ENCODE measurements around the gene NMS.
A peak's percentile ranks its signal among the peaks of the same experiment; 100 is the strongest.
"Not testable (repeated sequence)": the region's sequence is repeated elsewhere in the genome, so short reads cannot be mapped to it uniquely, and the experiment has no call there.

Gene NMS, protein sequence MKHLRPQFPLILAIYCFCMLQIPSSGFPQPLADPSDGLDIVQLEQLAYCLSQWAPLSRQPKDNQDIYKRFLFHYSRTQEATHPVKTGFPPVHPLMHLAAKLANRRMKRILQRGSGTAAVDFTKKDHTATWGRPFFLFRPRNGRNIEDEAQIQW

DNA sequence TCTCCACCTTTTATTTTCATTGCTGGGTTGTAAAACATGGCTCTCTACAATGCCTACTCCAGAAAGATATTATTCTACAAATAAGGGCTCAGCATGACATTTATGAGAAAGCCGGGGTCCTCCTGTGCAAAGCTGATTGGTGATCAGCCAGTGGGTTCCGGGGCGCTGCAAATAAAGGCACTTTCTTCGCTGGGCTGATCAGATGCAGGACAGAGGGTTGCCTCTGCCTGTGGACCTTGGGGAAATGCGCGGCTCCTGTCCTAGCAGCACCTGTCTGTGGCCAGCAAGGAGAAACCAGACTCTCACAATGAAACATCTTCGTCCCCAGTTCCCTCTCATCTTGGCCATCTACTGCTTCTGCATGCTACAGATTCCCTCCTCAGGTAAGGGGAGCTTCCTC, at the start of gene NMS:
NMS (plus strand) TSS at position 301 of the 400 bp plus-strand sequence; CDS start at position 308, 7 bp downstream.
- DNase-seq = no peak

DNA sequence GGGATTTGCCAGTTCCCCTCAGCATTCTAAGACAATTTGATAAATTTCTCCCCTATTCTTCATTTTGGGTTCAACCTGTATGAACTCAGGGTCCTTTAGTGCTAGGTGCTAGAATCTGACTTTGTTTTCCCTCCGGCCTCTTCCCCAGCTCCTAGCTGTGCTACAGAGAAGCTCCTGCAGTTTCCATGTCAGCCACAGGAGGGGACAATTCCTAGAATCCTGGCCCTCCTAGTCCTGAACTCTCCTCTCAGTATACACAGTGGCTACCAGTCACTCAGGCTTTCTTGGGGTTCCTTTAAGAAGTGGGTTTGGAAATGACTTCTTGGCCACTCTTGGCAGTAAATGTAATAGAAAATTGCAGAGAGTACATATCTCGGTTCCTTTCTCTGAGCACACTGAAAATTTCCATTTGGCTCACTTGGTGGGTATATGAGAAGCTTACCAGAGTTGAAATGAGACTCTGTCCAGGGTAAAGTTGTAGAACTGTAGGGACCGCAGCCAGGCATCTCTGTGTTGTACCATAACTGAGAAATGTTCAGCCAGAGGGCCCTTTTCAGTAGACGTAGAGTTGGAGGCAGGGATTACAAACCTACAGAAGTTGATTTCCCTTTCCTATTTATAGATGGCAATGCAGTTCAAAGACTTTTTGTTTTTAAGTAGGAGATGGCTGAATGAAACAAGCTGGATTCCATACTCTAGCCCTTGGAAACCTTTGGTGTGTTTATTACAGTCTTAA, 47.8 kb upstream of the NMS start:
- no peak for DNase-seq

DNA sequence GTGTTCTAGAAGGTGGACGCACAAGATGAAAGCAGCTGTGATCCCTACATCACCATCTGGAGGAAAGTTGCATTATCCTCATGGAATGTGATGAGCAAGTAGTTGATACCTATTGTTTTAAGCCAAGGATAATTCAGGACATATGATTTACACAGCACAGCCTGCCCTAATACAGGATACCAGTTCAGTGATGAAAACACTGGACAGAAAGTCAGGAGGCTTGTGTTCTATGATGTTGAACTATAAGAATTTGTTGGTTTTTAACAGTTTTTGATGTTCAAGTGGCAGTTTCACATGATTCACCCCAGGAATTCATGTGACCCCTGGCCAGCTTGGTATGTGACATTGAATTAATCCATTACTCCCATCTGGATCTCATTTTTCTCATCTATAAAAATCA, 46.7 kb upstream of the NMS start:
- DNase-seq = no peak

DNA sequence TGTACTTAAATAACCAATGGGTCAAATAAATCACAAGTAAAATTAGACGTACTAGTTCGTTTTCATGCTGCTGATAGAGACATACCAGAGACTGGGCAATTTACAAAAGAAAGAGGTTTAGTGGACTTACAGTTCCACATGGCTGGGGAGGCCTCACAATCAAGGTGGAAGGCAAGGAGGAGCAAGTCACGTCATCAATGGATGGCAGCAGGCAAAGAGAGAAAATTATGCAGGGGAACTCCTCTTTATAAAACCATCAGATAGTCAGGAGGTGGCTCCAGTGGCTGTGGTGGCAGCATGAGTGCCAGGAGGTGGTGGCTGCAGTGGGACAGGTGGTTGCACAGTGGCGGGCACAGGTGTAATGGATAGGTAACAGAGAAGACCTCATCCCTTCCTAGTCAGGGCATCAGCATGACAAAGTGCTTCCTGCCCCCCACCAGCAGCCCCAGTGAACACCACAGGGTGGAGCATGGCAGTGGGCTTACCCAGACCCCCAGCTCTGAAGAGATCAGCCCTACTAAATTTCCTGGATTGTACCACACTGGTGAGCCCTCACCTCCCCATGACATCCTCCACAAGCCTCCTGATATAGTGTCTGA, 45.9 kb upstream of the NMS start:
- DNase-seq = no peak

DNA sequence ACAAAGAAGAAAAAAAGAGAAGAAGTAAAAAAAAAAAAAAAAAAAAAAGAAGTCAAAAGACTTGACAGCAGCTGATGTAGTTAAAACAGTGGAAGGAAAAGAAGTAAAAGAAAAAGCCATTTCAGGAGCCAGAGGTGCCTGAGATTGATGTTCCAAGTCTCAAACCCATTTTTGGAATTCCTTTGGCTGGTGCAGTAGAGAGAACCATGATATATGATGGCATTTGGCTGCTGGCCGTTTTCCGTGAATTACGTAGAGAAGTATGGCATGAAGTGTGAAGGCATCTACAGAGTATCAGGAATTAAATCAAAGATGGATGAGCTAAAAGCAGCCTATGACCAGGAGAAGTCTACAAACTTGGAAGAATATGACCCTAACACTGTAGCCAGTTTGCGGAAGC, 45.2 kb upstream of the NMS start:
- DNase-seq = no peak

DNA sequence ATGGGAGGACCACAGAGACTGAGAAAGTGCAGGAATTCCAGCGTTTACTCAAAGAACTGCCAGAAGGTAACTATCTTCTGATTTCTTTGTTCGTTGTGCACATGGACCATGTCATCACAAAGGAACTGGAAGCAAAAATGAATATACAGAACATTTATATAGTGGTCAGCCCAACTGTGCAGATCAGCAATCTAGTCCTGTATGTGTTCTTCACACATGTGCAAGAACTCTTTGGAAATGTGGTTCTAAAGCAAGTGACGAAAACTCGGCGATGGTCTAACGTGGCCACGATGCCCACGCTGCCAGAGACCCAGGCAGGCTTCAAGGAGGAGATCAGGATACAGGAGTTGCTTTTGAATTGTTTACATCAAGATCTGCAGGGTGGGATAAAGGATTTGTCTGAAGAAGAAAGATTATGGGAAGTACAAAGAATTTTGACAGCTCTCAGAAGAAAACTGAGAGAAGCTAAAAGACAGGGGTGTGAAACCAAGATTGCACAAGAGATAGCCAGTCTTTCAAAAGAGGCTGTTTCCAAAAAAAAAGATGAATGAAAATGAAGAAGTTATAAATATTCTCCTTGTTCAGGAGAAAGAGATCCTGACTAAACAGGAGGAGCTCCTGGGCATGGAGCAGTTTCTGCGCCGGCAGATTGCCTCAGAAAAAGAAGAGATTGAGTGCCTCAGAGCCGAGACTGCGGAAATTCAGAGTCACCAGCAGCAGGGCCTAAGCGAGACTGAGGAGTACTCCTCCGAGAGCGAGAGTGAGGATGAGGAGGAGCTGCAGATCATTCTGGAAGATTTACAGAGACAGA, 44.5 kb upstream of the NMS start:
- no peak for DNase-seq

DNA sequence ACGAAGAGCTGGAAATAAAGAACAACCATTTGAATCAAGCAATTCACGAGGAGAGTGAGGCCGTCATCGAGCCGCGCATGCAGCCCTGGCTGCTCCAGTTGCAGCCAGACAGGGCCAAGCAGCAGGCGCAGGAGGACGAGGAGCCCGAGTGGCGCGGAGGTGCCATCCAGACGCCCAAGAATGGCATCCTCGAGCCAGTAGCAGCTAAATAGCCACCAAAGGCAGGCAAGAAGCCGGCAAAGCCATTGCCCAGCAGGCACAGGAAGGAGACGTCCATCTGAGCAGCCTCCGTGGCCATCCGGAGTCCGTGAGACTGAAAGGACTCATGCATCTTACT, 43.9 kb upstream of the NMS start:
- DNase-seq = no peak

DNA sequence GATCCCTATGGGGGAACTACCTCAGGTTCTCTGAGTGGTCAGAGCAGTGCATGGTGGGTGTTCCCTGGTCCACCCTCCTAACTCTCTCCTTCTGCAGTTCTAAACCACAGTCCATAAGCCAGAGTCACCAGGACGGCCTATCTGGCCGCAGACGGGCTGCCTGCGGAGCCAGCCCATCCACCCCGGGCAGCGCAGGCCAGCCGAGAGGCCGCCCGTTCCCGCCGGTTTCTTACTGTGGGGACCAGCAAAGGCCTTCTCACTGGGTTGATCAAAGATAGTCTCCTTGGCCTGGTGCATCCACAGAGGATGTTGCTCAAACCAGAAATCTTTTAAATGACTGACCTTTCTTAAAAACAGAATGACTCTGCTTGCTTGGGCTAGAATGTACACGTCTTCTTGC, 43.2 kb upstream of the NMS start:
- no peak for DNase-seq

DNA sequence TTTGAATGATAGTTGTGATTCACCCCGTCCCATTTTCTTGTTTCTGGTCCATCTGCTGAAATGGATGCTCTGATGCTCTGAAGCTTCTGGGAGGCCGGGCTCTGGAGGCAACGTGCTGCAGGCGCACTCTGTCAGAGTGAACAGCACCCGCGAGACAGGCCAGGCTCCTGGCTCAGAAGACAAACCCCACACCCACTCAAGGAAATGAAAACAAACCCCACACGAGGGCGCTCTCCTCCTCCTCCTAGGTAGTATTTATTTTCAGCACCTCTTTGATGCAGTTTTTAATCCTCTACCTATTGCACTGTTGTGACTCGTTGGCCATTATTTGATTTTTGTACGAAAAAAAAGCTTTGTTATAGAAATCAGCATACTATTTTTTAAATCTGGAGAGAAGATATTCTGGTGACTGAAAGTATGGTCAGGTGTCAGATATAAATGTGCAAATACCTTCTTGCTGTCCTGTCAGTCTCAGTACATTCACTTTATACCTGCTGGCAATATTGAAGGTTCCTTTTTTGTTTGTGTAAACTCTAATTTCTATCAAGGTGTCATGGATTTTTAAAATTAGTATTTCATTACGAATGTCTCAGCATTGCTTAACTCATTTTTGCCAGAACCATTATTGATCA, 42.5 kb upstream of the NMS start:
- peak; percentile 46 for DNase-seq

DNA sequence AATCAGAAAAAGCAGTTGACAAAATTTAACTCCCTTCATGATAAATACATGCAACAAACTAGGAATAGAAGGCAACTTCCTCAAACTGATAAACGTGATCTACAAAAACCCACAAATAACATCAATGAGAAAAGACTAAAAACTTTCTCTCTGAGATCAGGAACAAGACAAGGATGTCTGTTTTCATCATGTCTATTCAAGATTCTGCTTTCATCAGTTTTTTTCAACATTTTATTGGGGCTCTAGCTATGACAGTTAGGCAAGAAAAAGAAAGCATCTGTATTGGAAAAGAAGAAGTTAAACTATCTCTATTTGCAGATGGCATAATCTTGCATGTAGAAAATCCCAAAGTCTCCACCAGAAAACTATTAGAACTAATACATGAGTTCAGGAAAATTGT, 40.6 kb upstream of the NMS start:
- no peak for DNase-seq

DNA sequence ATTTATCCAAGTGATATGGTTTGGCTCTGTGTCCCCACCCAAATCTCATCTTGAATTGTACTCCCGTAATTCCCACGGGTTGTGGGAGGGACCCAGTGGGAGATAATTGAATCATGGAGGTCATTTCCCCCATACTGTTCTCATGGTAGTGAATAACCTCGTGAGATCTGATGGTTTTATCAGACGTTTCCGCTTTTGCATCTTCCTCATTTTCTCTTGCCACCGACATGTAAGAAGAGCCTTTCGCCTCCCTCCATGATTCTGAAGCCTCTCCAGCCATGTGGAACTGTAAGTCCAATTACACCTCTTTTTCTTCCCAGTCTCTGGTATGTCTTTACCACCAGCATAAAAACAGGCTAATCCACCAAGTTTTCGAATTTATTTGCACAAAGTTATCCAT, 32.5 kb upstream of the NMS start:
- no peak for DNase-seq

DNA sequence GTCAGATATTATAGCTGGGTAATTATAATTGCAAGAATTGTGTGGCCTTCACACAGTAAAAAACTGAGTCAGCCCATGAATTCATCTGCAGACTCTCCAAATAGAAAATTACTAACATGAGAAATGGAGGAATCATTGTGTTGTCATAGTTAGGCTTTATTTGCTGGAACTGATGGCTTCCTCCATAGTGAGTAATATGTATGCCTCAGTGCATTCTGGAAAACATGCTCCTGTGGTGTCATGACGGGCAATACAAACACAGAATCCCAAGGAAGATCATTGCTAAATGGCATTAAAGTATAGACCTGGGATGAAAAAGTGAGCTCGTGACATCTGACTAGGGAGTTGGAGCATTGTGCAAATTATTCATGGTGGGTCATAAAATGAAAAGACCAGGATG, 23.6 kb upstream of the NMS start:
- DNase-seq = no peak

DNA sequence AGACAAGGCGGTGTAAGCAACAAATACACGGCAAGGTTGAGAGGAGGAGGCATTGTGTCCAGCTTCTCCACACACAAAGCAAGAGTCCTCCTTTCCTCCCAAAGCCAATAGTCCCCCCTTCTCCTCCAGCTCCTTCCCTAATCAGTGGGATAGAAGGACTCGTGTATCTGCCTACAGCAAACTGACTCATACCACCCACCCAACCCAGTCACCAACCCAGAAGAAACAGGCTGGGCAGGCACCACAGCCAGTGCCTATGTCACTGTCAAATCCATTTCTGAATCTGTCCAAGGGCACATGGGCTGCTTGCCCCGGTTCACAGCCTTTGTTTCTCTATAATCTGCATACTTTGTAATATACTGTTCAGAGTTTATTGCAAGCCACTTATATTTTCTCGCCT, 19.2 kb upstream of the NMS start:
- no peak for DNase-seq

DNA sequence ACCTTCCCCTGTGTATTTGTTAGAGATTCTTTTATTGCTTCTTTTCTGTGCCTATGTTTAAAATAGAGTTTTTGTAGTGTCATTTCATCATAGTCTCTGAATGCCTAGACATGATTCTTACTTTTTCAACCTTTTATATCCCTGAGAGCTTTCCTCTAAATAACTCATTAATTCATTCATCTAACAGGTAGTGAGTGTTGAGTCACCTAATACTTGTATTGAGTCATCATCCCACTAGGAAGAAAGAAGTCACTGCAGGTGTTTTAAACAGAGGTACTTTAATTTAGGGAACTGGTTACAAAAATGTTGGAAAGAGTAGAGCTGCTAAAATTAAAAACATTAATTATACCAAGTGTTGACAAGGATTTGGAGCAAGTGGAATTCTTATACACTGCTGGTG, 18.5 kb upstream of the NMS start:
- DNase-seq = no peak

DNA sequence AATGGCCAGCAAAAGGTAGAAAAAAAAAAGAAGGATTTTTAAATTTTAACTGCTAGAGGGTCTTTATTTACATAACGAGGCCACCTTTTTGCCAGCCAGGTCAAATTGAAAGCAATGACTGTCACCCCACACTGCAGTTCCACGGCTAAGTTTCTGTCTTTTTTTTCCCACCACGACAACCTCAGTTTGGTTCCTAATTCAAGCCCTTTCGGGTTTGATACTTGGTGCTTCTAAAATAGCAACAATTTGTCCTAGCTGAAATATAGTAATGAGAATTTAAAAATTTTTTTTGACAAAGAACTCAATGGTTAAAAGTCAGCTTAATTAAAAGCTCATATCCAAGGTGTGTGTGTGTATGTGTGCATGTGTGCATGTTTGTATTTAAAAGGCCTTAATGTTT, 16.4 kb upstream of the NMS start:
- no peak for DNase-seq

DNA sequence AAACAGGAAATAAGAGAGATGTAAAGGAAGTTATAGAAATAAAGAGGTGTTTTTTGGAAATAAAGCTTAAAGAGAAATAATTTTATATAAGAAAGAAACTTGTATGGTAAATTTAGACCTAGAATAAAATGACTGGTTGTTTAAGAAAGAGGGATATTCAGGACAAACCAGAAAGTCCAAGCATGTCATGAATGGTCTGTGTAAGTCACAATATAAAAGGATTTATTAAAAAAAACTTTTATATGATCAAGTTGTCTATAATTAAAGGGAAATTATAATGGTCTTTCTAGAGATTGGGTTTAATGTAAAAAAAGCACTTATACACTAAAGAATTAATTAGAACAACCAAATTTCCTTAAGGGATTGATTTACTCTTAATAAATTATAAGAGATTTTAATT, 13.9 kb upstream of the NMS start:
- DNase-seq = not testable (repeated sequence)

DNA sequence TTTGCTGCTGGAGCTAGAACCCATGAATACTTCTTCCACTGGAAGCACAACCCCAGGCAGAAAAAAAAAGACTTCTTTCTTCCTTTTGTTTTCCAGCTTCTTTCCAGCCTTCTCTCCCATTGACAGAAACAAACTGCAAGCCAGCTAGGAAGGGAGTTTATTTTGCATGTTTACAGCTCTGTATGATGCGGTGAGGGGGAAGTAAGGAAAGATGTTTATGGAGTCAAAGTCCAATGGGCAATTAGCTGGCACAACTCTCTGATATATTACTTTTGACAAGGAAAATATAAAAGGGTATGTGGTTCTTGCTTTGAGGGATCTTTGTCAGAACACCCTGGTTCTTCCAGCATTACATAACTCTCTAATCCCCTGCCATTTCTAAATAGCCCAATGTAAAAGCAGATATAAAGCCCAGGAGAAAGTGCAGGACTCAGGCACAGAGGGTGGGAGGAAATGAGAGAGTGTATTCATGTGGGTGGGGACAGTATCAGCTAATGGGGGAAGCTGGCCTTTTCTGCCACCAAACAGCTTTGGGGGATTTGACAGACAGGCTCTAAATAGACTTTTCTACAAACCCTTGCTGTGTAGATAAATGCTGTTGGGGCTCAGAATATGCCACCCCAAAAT, 9.3 kb upstream of the NMS start:
- DNase-seq = no peak

DNA sequence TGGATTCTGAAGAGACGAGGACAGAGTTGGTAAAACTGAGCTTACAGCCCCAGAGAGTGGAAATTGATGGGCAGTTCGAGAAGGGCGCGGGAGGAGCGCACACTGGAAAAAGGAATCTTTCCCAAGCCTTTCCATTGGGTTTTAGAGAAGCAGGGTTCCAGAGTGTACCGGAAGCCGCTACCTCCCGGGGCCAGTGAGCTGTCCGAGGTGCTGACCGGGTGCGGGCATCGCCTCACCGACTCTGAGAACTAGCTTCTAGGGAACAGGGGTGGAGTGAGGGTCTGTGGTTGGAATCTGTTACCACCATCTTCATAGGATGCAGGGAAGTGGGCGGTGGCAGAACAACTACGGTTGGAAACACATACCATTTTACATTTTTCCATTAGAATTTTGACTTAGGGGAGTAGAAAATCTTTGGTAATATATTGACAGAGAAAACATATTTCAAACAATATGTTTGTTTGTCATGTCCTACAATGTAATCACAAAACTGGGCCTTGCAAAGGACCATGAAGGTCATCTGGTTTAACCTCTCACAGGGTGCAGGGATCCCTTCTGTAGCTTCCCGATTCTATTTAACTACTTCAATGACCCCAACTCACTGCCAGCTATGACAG, 724 bp downstream of the NMS start:
- DNase-seq = no peak

DNA sequence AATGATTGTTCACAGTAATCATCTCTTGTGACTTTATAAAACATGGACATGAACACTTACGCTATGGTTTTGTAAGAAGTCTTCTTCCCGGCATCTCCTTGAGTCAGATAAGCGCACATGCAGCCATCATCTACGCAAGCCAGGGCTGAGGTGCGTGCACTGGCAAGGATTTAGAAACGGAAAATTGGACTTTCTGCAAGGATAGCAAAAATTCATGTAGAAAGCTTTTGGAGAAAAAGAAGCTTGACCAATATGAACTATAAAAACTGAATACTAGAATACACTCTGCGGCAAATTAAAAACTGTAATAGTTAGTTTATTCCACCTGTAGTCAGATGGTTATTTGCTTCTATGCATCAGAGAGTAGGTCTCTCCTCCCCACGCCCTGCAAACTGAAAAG, 6.3 kb downstream of the NMS start:
- DNase-seq = no peak

DNA sequence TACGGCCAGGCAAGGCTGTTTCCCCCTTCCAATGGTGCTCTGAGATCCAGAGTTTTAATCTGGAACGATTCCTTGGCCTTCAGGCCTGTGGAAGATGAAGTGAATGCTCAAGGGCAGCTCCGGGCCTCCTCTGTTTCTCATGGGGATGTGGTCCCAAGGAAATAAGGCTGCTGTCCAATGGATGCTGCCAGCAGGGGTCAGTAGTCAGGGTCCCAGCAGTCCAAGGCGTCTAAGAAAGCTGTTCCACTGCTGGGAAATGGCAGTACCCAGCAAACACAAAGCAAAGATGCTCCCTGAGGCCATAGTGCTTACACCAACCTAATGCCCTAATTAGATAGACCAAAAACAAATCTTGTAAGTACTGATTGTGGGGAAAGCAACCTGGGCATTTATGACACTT, 12.5 kb downstream of the NMS start:
- no peak for DNase-seq

DNA sequence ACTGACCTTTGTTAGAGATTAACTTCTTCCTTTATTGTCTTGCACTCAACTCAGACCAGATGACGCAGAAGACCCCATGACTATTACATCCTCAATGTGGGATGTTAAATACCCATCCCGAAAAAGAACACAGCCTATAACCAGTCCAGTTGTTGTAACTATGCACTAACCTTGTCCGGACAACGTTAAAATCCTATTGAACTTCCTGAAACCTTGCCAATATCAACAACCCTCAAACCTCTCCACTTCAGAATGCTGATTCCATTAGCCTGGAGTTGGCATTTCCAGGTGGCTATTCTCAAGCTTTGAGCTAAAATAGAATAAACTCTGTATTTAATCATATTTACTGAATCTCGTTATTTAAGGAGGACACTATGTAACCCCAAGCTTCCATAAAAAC, 13.6 kb downstream of the NMS start:
- DNase-seq = no peak

DNA sequence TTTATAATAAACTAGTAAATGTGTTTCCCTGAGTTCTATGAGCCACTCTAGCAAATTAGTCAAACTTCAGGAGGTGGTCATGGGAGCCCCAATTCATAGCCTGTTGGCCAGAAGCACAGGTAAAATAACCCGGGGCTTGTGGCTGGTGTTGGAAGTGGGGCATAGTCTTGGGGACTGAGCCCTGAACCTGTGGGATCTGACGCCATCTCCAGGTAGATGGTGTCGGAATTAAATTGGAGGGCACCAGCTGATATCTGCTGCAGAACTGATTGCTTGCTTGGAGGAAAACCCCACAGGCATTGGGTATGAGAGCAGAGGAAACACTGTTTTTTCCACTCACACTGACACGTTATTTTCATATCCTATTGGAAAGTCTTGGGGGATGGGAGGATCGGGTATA, 14.1 kb downstream of the NMS start:
- no peak for DNase-seq

DNA sequence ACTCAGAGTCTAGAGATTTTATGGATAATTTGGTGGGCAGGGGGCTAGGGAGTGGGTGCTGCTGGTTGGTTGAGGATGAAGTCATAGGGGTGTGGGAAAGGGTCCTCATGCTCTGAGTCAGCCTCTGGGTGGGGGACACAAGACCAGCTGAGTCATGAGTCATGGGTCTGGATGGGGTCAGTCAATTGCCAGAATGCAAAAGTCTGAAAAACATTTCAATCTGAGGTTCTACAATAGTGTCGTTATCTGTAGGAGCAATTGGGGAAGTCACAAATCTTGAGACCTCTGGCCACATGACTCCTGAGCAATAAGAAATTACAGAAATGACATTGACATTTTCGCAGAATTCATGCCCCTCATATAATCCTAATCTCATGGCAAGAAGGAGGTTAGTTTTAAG, 15.1 kb downstream of the NMS start:
- DNase-seq = no peak

Measured in activated effector memory CD4-positive, alpha-beta T cell treated with Interleukin-2 at 50 U/mL for 16 hours (primary cell).